ENCODE data around the gene ADGRG7. TPM values are rescaled to one million over a fixed set of nuclear protein-coding genes. Genes with fewer than 3 reads are reported as not detected.
A peak's percentile ranks its signal among the peaks of the same experiment; 100 is the strongest.

ADGRG7 gene
- total and polyA plus RNA-seq, 4 donors = 2.1 to 65.5 (median 13.7) TPM

GRCh38 chr3:100697172-100697571 is 87.8 kb downstream of the ADGRG7 start (continued):
- no peak for TF ChIP-seq TAF1 (conservative IDR thresholded peaks at IDR 0.05)
- TF ChIP-seq GABPA (IDR thresholded peaks at IDR 0.05 in 1 of 2, conservative IDR thresholded peaks at IDR 0.05 in 1 of 2) = no peak
- no peak for TF ChIP-seq CTCF (IDR thresholded peaks at IDR 0.05; ENCODE audit: low read depth, low read length, missing input control)
- no peak for TF ChIP-seq MAX (IDR thresholded peaks at IDR 0.05)
- TF ChIP-seq FOXA1 (IDR thresholded peaks at IDR 0.05) = no peak
- TF ChIP-seq SP1 (IDR thresholded peaks at IDR 0.05) = no peak

- Histone ChIP-seq H3K27me3 (ENCODE audit: control insufficient read depth in 4 of 4, insufficient read depth in 4 of 4, low read length in 3 of 4) (no peaks in the 10 kb centered on the region), H3K27ac (ENCODE audit: low read depth in 1 of 2, low read length in 2 of 2) (peak overlapping the region; percentile 4 to 18), H3K9ac (ENCODE audit: low read depth in 1 of 2, low read length in 2 of 2) (no peak overlapping the region), H3K36me3 (ENCODE audit: control insufficient read depth in 4 of 4, insufficient read depth in 3 of 4, low read depth in 1 of 4, low read length in 3 of 4) (no peaks in the 10 kb centered on the region), H3K4me3 (ENCODE audit: low read depth in 1 of 3, low read length in 3 of 3) (no peak overlapping the region), H3K9me3 (ENCODE audit: control insufficient read depth in 4 of 4, low read length in 3 of 4) (no peaks in the 10 kb centered on the region), H3K4me1 (ENCODE audit: control insufficient read depth in 4 of 4, insufficient read depth in 4 of 4, low read length in 3 of 4) (peaks cover 8 to 30% (median 14%) of the 10 kb centered on the region in 4 donors)
- DNase-seq (ENCODE audit: low spot score) = no peak
- TF ChIP-seq GABPA (IDR thresholded peaks at IDR 0.05 in 1 of 2, conservative IDR thresholded peaks at IDR 0.05 in 1 of 2) (no peak), RXRA (IDR thresholded peaks at IDR 0.05) (no peak), RAD21 (IDR thresholded peaks at IDR 0.05) (peak in 1 of 2 donors; percentile 3), SP1 (IDR thresholded peaks at IDR 0.05) (no peak), HNF4A (conservative IDR thresholded peaks at IDR 0.05) (peak in 1 of 2 donors; percentile 16), CTCF (IDR thresholded peaks at IDR 0.05; ENCODE audit: low read depth, low read length, missing input control) (no peak)
- 65% methylated on average over 5 of the region's 5 CpGs for WGBS
These were observed 88.4 kb downstream of the ADGRG7 start for GRCh38 chr3:100697723-100698285.

GRCh38 chr3:100698736-100699135 is 89.3 kb downstream of the ADGRG7 start:
- Histone ChIP-seq H3K27ac (ENCODE audit: low read depth in 1 of 2, low read length in 2 of 2) (no peak overlapping the region), H3K27me3 (ENCODE audit: control insufficient read depth in 4 of 4, insufficient read depth in 4 of 4, low read length in 3 of 4) (no peaks in the 10 kb centered on the region), H3K9me3 (ENCODE audit: control insufficient read depth in 4 of 4, low read length in 3 of 4) (no peaks in the 10 kb centered on the region), H3K4me3 (ENCODE audit: low read depth in 1 of 3, low read length in 3 of 3) (no peak overlapping the region), H3K36me3 (ENCODE audit: control insufficient read depth in 4 of 4, insufficient read depth in 3 of 4, low read depth in 1 of 4, low read length in 3 of 4) (no peaks in the 10 kb centered on the region), H3K9ac (ENCODE audit: low read depth in 1 of 2, low read length in 2 of 2) (no peak overlapping the region), H3K4me1 (ENCODE audit: control insufficient read depth in 4 of 4, insufficient read depth in 4 of 4, low read length in 3 of 4) (peaks cover 7 to 29% (median 14%) of the 10 kb centered on the region in 4 donors)
- no peak for TF ChIP-seq EGR1 (IDR thresholded peaks at IDR 0.05; ENCODE audit: low read depth in 2 of 2)
- TF ChIP-seq REST (IDR thresholded peaks at IDR 0.05) = no peak
- no peak for DNase-seq (ENCODE audit: low spot score)
- WGBS = 41% methylated on average over 3 of the region's 3 CpGs

Data from liver (tissue), 9 donors.